Stimulated activated CD8-positive, alpha-beta memory T cell treated with anti-CD3 and anti-CD28 coated beads, Interleukin-15, amount 100 ng/mL, for 1 hour (primary cell): ENCODE results near the gene CIRBP.
"Not testable (repeated sequence)": the region's sequence is repeated elsewhere in the genome, so short reads cannot be mapped to it uniquely, and the experiment has no call there.

Experiments
- DNase-seq: peaks from one replicate; pipeline ENCODE4 v3.0.0-alpha.2; 2020; ENCODE audit warnings: low read depth

The CIRBP gene

DNA sequence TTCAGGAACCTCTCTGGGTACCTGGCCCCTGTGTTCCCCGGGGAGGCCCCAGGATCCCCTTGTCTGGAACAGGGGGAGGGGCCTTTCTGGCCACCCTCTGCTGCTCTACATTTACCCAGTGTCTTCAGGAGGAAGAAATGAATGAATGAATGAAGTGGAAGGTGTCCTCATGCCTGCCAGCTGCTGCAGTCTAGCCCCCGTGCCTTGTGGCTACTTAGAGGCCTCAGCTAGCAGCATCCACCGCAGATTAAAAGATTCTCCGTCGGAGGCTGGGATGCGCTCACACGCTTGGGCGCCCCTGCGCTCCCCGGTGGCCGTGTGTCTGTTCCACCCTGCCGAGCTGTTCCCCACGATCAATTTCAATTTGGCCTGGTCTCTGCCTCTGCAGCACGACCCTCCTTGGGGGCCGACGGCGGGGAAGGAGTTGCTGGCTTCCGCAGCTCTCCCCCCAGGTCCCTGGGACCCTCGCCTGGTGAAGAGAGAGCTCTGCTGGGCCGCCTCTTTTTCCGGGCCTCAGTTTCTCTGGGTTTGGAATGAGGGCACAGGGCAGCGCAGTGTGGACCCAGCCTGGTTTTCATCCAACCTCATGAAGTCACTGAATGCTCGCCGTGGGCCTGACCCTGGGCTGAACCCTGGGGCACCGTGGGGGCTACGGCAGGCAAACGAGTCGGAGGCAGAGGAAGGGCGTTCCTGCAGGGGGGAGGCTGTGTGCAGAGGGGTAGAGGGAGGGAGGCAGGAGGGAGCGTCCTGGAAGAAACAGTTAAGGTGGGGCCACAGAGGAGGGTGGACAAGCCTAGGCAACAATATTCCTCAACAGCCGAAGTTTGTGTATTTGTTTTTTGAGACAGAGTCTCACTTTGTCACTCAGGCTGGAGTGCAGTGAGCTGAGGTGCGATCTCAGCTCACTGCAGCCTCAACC is 44.8 kb downstream of the CIRBP start:
- no peak for DNase-seq

DNA sequence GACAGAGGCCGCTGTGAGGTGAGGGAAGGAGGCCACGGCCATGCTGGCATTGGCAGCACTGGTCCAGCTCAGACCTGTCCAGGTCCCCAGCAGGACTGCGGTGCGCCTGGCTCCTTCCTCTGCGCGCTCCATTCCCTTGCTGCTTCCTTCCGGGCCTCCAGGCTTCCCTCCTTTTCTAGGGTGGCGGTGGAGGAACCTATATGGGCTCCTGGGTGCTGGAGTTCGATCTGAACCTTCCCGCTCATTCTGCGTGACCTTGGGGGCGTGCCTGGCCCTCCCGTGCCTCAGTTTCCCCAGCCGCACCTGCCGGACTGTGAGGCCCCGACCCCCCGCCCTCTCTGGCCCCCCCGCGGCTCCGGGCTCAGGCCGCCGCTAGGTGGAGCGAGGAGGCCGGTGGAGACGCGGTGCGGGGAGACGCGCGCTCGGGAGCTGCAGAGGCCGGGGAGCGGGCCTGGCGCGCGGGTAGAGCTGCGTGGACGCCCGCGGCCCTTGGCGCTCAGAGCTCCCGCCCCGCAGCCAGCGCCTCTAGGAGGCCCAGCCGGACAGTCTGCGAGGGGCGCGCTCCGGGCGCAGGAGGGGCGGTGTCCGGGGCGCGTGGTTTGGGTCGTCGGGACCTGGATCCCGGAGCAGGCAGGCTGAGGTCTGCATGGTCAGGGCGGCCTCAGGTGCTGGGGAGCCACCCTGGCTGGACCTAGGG is 46.5 kb downstream of the CIRBP start:
- DNase-seq = no peak

DNA sequence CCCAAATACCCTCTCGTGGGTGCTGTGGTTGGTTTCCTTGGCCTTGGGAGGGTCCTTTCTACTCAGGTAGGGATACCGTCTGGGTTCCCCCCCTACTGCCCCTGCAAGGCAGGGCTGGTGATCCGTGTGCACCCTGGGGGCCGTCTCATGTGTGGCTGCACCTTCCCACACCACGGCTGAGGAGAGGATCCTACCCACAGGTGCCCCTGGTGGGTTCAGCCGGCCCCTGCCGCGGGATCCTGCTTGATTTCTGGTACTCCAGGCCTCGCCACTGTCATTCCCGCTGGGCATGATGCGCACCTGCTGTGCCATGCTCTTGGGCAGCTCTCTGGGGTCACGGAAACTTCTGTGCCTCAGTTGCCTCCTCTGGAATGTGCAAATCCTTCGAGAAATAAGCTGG is 47.3 kb downstream of the CIRBP start:
- DNase-seq = no peak

DNA sequence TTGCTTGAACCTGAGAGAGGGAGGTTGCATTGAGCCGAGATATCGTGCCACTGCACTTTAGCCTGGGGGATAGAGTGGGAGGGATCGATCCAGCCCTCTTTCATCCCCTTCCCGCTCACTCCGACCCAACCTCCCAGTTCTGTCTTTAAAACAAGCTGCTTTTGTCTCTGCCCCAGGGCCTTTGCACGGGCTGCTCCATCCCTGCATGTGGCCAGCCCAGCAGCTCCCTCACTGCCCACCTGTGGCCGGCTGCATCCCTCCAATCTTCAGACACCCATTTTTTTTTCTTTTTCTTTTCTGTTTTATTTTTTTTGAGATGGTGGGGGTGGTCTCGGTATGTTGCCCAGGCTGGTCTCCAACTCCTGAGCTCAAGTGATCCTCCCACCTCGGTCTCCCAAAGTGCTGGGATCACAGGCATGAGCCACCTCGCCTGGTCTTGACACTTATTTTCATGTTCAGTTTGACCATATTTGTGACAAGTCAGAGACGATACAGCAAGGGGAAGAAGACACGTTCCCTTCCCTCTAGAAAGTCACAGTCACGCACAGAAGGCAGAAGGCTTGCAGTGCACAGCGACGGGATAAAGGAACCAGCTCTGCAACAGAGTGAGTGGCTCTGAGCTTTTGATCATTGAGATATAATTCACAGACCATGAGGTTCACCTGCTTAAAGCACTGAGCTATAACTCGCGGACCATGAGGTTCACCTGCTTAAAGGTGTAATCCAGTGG is 48.3 kb downstream of the CIRBP start:
- DNase-seq = no peak

DNA sequence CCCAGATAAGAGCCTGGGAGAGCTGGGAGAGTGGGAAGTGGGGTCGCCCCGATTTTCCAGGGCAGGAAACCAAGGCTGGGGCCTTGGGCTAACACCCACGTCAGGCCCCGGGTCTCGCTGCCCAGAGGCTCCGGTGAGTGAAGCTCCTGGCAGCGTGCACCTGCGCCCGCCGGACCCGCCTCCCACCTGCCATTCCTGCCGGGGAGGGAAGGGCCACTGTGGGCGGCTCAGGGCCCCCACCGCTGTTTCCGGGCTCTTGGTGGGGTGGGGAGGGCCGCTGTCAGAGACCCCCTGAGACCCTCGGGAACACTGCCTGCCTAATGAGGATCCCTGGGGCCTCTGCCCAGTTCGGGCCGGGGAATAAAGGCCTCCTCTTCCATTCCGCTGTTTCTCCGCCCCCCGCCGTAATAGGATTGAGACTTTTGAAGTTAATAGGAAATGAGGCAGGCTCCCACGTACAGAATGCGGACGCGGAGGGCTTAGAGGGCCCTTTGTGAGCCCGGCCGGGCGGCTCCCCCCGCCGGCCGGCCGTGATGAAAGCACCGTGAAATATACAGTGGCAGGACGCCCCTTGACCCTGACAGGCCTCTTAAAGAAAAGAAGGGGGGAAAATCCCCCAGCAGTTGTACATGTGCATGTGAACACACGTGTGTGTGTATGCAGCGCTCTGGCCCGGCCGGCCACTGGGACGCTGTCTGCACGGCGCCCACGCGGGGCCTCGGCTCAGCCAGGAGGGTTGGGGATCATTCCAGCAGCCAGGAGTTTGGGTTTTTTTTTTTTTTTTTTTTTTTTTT is 49.7 kb downstream of the CIRBP start:
- DNase-seq = no peak

DNA sequence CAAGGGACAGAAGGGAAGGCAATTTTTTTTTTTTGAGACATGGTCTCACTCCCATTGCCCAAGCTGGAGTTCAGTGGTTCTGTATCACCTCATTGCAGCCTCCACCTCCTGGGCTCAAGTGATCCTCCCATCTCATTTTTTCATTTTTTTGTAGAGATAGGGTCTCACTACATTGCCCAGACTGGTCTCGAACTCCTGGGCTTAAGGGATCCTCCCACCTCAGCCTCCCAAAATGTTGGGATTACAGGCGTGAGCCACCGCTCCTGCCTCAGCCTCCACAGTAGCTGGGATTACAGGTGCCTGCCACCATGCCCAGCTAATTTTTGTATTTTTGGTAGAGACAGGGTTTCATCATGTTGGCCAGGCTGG is 51.1 kb downstream of the CIRBP start:
- not testable (repeated sequence) for DNase-seq

DNA sequence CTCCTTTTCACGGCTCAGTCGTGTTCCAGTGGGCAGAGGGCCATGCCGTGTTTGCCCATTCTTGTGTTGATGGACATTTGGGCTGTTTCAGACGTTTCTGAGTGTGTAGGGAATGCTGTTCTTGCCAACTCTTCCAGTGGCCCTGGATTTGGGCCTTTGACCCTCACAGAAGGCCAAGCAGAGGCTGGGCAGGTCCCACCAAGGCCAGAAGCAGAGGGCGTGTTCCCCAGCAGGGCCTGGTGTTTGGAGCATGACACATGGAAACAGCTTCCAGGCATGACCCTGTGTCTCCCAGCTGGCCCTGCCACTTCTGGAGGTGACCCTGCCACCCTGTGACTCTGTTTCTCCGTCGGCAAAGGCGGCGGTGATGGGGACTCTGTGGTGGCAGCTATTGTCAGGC is 52.4 kb downstream of the CIRBP start:
- no peak for DNase-seq

DNA sequence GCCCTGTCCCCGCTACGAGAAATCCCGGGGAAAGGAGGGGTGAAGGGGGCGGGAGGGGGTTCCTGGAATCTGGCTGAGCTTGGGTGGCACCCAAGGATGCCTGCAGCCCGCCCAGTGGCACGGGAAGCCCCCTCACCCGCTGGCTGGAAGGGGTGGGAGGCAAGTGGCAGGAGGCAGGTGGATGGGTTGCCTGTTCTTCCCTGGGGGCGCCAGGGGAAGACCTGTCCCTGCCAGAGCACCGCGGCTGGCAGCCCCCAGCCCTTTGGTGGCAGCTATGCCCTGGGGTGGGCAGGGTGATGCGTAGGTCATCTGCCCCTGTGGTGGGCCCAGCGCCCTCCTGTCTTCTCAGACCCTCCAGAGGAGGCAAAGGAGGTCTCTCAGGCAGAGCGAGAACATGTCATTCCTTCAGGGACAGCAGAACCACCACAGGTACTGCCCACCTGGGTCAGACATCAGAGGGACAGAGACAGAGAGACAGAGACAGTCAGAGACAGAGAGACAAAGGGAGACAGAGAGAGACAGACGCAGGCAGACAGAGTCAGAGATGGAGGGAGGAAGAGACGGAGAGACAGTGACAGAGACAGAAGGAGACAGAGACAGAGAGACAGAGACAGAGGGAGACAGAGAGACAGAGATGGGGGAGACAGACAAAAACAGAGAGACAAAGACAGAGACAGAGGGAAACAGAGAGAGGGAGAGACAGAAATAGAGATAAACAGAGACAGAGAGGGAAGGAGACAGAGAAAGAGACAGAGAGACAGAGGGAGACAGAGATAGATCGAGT is 53.3 kb downstream of the CIRBP start:
- DNase-seq = no peak

DNA sequence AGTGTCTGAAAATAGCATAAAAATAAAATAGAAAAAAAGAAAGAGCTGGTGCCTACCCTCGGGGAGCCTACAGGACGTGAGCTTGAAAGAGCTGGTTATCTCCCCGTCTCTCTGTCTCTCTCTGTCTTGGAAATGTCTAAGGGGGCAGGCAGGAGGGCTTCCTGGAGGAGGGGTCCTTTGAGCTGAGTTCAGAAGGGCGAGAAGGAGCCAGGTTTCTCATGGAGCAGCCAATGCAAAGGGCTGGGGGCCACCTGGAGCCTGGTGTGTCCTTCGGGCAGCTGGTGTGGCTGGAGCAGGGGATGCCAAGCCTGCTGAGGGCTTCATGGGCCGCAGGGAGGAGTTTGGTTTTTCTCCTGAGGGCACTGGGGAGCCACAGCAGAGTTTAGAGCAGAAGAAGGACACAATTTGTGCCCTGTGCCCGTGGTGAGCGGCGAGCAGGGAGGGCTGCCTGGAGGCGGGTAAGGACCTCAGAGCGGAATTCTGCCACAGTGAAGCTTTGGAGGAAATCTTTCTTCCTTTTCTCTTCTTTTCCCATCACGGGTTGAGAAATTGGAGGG is 55.2 kb downstream of the CIRBP start:
- no peak for DNase-seq
